A549 (cell line): ENCODE results near the gene PPAT. TPM values are rescaled to one million over a fixed set of nuclear protein-coding genes. Genes with fewer than 3 reads are reported as not detected.

Experiments
- ATAC-seq, 2 experiments: fragments of 200-7000 bp in 1 of 2; fragments of >200 bp in 1 of 2; cut with Nextera tagmentation in 1 of 2; cut with Tn5 transposase in 1 of 2; 3 replicates each; pipeline versions ENCODE4 v1.8.0 to v1.9.1; 2018 to 2020; ENCODE audit warnings: mild to moderate bottlenecking in 1 of 2, moderate library complexity in 1 of 2
- CTCF ChIA-PET: fragments of 300-600 bp; sonication (Branson Sonifier 250); formaldehyde crosslinking; extraction: SDS; loops from one replicate; lab custom pipeline; 2021; ENCODE audit warnings: antibody characterized with exemption, inconsistent platforms; lab: Yijun Ruan, JAX
- POLR2A ChIA-PET: fragments of 350-600 bp; formaldehyde crosslinking; extraction: SDS; loops from one replicate; lab custom pipeline; 2021; ENCODE audit warnings: antibody characterized with exemption, inconsistent platforms; lab: Yijun Ruan, JAX
- DNase-seq, 2 experiments: peaks; one replicate each; pipeline versions ENCODE4 v3.0.0 to v3.0.0-alpha.2; 2011 to 2016; ENCODE audit warnings: low read depth in 1 of 2, low spot score in 1 of 2
- FAIRE-seq: peaks from 2 replicates; lab custom pipeline; 2011; peaks lifted over from hg19 to GRCh38; lab: Jason Lieb, UNC
- H3K27ac ChIP-seq, 2 experiments: fragments of >200 bp; sonication (Bioruptor Twin); formaldehyde crosslinking; 3 replicates each; pipeline ENCODE4 v1.5.1; 2016 to 2017
- H3K4me1 ChIP-seq: fragments of >200 bp; sonication (Bioruptor Twin); formaldehyde crosslinking; 3 replicates; pipeline ENCODE4 v1.6.1; 2016
- H3K4me2 ChIP-seq: fragments of >200 bp; sonication (Bioruptor Twin); formaldehyde crosslinking; 3 replicates; pipeline ENCODE4 v1.6.1; 2016
- H3K4me3 ChIP-seq: fragments of >200 bp; sonication (Bioruptor Twin); formaldehyde crosslinking; 3 replicates; pipeline ENCODE4 v1.5.1; 2016
- H3K9me3 ChIP-seq: fragments of >200 bp; sonication (Bioruptor Twin); formaldehyde crosslinking; 3 replicates; pipeline ENCODE4 v1.6.1; 2016
- BHLHE40 ChIP-seq: IDR thresholded peaks from 2 replicates; pipeline ENCODE4 v1.6.1; 2012; ENCODE audit warnings: low read depth, low read length, inconsistent platforms
- CBX8 ChIP-seq: fragments of 200-600 bp; sonication (generic); IDR thresholded peaks from 2 replicates; pipeline ENCODE4 v1.6.1; 2016
- CHD2 ChIP-seq: fragments of 150-350 bp; IDR thresholded peaks from 2 replicates; pipeline ENCODE4 v1.6.1; 2014; ENCODE audit warnings: low read length; ENCODE audit not compliant: partially characterized antibody
- CHD4 ChIP-seq: fragments of 200-600 bp; sonication (generic); IDR thresholded peaks from 2 replicates; pipeline ENCODE4 v1.6.1; 2016; ENCODE audit warnings: antibody characterized with exemption, mild to moderate bottlenecking, borderline replicate concordance
- ESRRA ChIP-seq: fragments of 150-350 bp; IDR thresholded peaks from 2 replicates; pipeline ENCODE4 v1.6.1; 2014; ENCODE audit warnings: mild to moderate bottlenecking, low read length, borderline replicate concordance
- FOSB ChIP-seq: fragments of 250-450 bp; sonication (Bioruptor Pico); IDR thresholded peaks from 2 replicates; pipeline ENCODE4 v1.5.0; 2020; ENCODE audit warnings: mild to moderate bottlenecking, moderate library complexity
- FOXS1 ChIP-seq: fragments of 250-450 bp; sonication (Bioruptor Pico); IDR thresholded peaks from 2 replicates; pipeline ENCODE4 v1.5.0; 2020; ENCODE audit warnings: mild to moderate bottlenecking, moderate library complexity
- GATA3 ChIP-seq: IDR thresholded peaks from 2 replicates; pipeline ENCODE4 v1.6.1; 2012; ENCODE audit warnings: borderline replicate concordance
- HEYL ChIP-seq: fragments of 250-450 bp; sonication (Bioruptor Pico); IDR thresholded peaks from 2 replicates; pipeline ENCODE4 v1.8.0; 2021; ENCODE audit warnings: mild to moderate bottlenecking, moderate library complexity
- HOXB5 ChIP-seq: fragments of 250-450 bp; sonication (Bioruptor Pico); IDR thresholded peaks from 2 replicates; pipeline ENCODE4 v1.5.0; 2020; ENCODE audit warnings: mild to moderate bottlenecking, moderate library complexity
- JUN ChIP-seq, 2 experiments: fragments of >200 bp; sonication (Bioruptor Twin); formaldehyde crosslinking; IDR thresholded peaks; 2 replicates in 1 of 2; 3 replicates in 1 of 2; pipeline ENCODE4 v1.6.1; 2016 to 2017
- KDM5A ChIP-seq: fragments of 200-600 bp; sonication (generic); IDR thresholded peaks from 2 replicates; pipeline ENCODE4 v1.6.1; 2016; ENCODE audit warnings: antibody characterized with exemption, mild to moderate bottlenecking
- MAFK ChIP-seq: fragments of 450-650 bp; IDR thresholded peaks from 2 replicates; pipeline ENCODE4 v1.6.1; 2014; ENCODE audit not compliant: partially characterized antibody
- MAZ ChIP-seq: fragments of 150-350 bp; IDR thresholded peaks from 2 replicates; pipeline ENCODE4 v1.6.1; 2014; ENCODE audit warnings: antibody characterized with exemption, low read depth, low read length, borderline replicate concordance
- NR3C1 ChIP-seq: fragments of >200 bp; sonication (Bioruptor Twin); formaldehyde crosslinking; IDR thresholded peaks from 3 replicates; pipeline ENCODE4 v1.6.1; 2017
- RAD21 ChIP-seq, 2 experiments: fragments of >200 bp in 1 of 2; sonication (Bioruptor Twin) in 1 of 2; formaldehyde crosslinking in 1 of 2; IDR thresholded peaks in 1 of 2; conservative IDR thresholded peaks in 1 of 2; 2 replicates in 1 of 2; 3 replicates in 1 of 2; pipeline ENCODE4 v1.6.1; 2012 to 2018; ENCODE audit warnings: inconsistent platforms in 1 of 2
- RCOR1 ChIP-seq: fragments of 150-350 bp; IDR thresholded peaks from 2 replicates; pipeline ENCODE4 v1.6.1; 2014; ENCODE audit warnings: antibody characterized with exemption, low read length, low read depth
- RFX5 ChIP-seq: fragments of 450-650 bp; IDR thresholded peaks from 2 replicates; pipeline ENCODE4 v1.7.1; 2014; ENCODE audit warnings: antibody characterized with exemption, mild to moderate bottlenecking, moderate library complexity
- SMC3 ChIP-seq: fragments of >200 bp; sonication (Bioruptor Twin); formaldehyde crosslinking; IDR thresholded peaks from 3 replicates; pipeline ENCODE4 v1.6.1; 2018; ENCODE audit warnings: inconsistent platforms
- SREBF2 ChIP-seq: fragments of 450-650 bp; IDR thresholded peaks from 2 replicates; pipeline ENCODE4 v1.6.1; 2014; ENCODE audit warnings: mild to moderate bottlenecking, moderate library complexity
- ZC3H11A ChIP-seq: fragments of 450-650 bp; IDR thresholded peaks from 2 replicates; pipeline ENCODE4 v1.6.1; 2014; ENCODE audit warnings: antibody characterized with exemption, mild to moderate bottlenecking
- ZSCAN20 ChIP-seq: fragments of 250-450 bp; sonication (Bioruptor Pico); IDR thresholded peaks from 2 replicates; pipeline ENCODE4 v1.8.0; 2022; ENCODE audit warnings: mild to moderate bottlenecking, moderate library complexity
- WGBS: methylation state at CpG from one replicate; pipeline ENCODE4 v1.1.6; 2017; ENCODE audit errors: missing lambda C conversion rate; 5-methylcytosine and 5-hydroxymethylcytosine counted together
- polyA plus RNA-seq, 4 experiments: library from polyadenylated mRNA; depleted of rRNA in 3 of 4; stranded (reverse); fragments of >200 nt; fragmentation: RNase III in 1 of 4; extraction: RNeasy Plus Mini Kit Qiagen cat#74134 plus additional on column Dnase treatment in 1 of 4; gene quantifications; 2 replicates in 3 of 4; 3 replicates in 1 of 4; pipeline ENCODE4 v1.2.3, GENCODE V29; 2011 to 2017
- TF ChIP-seq, protein P1 (sequence below): fragments of 250-450 bp; sonication (Bioruptor Pico); IDR thresholded peaks from 2 replicates; pipeline ENCODE4 v1.5.0; 2021; ENCODE audit warnings: mild to moderate bottlenecking, moderate library complexity, borderline replicate concordance
- TF ChIP-seq, protein P2 (sequence below): fragments of 150-350 bp; IDR thresholded peaks from 2 replicates; pipeline ENCODE4 v1.6.1; 2014; ENCODE audit warnings: low read depth, mild to moderate bottlenecking, low read length
- TF ChIP-seq, protein P3 (sequence below): fragments of 250-450 bp; sonication (Bioruptor Pico); IDR thresholded peaks from 2 replicates; pipeline ENCODE4 v1.5.0; 2020; ENCODE audit warnings: low read depth, mild to moderate bottlenecking, moderate library complexity
- TF ChIP-seq, protein P4 (sequence below): fragments of >200 bp; sonication (Bioruptor Twin); formaldehyde crosslinking; IDR thresholded peaks from 3 replicates; pipeline ENCODE4 v1.5.1; 2016
- TF ChIP-seq, protein P5 (sequence below): fragments of 450-650 bp; IDR thresholded peaks from 2 replicates; pipeline ENCODE4 v1.6.1; 2014; ENCODE audit warnings: antibody characterized with exemption
- TF ChIP-seq, protein P6 (sequence below): IDR thresholded peaks from 2 replicates; pipeline ENCODE4 v1.6.1; 2012; ENCODE audit warnings: low read depth, borderline replicate concordance

The PPAT gene
- polyA plus RNA-seq, 2 of the 4 experiments (the other 2 are of a cell fraction), result 22.8 to 26.7 TPM

DNA sequence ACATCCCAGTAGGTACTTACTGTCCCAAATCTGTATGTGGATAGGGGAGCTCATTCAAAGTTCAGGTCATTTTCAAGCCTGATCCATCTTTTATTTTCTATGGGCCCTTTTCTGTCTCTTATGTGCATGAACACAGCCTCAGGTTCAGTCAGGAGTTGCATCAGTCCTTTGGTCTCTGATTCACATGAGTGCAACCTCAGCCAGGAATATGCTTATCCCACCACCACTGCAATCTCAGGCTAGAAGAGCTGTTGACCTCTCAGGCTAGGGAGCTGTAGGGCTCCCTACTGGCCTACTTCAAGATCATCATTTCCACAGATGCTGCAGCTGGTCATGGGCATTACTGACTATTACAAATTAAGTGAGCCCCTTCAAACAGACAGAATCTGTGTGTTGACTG, 75.3 kb downstream of the PPAT start:
- FAIRE-seq (no peak), ATAC-seq (no peak), DNase-seq (no peak)
- H3K27ac ChIP-seq, result no peak overlapping the region
- no peak overlapping the region for H3K4me2 ChIP-seq
- ChIA-PET POLR2A (interaction anchor here (1.1 kb wide), 1 partner anchor 27 kb away, joined by 5 read pairs; the partner anchor contains the start of gene AASDH), CTCF (no interaction called here)
- TF ChIP-seq, protein P1, sequence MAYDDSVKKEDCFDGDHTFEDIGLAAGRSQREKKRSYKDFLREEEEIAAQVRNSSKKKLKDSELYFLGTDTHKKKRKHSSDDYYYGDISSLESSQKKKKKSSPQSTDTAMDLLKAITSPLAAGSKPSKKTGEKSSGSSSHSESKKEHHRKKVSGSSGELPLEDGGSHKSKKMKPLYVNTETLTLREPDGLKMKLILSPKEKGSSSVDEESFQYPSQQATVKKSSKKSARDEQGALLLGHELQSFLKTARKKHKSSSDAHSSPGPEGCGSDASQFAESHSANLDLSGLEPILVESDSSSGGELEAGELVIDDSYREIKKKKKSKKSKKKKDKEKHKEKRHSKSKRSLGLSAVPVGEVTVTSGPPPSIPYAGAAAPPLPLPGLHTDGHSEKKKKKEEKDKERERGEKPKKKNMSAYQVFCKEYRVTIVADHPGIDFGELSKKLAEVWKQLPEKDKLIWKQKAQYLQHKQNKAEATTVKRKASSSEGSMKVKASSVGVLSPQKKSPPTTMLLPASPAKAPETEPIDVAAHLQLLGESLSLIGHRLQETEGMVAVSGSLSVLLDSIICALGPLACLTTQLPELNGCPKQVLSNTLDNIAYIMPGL (CRISPR knock-in tag), result no peak
- TF ChIP-seq, protein P2, sequence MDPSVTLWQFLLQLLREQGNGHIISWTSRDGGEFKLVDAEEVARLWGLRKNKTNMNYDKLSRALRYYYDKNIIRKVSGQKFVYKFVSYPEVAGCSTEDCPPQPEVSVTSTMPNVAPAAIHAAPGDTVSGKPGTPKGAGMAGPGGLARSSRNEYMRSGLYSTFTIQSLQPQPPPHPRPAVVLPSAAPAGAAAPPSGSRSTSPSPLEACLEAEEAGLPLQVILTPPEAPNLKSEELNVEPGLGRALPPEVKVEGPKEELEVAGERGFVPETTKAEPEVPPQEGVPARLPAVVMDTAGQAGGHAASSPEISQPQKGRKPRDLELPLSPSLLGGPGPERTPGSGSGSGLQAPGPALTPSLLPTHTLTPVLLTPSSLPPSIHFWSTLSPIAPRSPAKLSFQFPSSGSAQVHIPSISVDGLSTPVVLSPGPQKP, result no peak
- TF ChIP-seq MAZ, result no peak
- no peak for TF ChIP-seq RFX5
- TF ChIP-seq, protein P3, sequence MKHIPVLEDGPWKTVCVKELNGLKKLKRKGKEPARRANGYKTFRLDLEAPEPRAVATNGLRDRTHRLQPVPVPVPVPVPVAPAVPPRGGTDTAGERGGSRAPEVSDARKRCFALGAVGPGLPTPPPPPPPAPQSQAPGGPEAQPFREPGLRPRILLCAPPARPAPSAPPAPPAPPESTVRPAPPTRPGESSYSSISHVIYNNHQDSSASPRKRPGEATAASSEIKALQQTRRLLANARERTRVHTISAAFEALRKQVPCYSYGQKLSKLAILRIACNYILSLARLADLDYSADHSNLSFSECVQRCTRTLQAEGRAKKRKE (CRISPR knock-in tag), result no peak
- TF ChIP-seq CBX8, result no peak
- no peak for TF ChIP-seq NR3C1
- TF ChIP-seq RAD21 (conservative IDR thresholded peaks at IDR 0.05 in 1 of 2, IDR thresholded peaks at IDR 0.05 in 1 of 2), result no peak
- TF ChIP-seq, protein P4, sequence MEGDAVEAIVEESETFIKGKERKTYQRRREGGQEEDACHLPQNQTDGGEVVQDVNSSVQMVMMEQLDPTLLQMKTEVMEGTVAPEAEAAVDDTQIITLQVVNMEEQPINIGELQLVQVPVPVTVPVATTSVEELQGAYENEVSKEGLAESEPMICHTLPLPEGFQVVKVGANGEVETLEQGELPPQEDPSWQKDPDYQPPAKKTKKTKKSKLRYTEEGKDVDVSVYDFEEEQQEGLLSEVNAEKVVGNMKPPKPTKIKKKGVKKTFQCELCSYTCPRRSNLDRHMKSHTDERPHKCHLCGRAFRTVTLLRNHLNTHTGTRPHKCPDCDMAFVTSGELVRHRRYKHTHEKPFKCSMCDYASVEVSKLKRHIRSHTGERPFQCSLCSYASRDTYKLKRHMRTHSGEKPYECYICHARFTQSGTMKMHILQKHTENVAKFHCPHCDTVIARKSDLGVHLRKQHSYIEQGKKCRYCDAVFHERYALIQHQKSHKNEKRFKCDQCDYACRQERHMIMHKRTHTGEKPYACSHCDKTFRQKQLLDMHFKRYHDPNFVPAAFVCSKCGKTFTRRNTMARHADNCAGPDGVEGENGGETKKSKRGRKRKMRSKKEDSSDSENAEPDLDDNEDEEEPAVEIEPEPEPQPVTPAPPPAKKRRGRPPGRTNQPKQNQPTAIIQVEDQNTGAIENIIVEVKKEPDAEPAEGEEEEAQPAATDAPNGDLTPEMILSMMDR, result no peak
- no peak for TF ChIP-seq ZC3H11A
- TF ChIP-seq FOSB (CRISPR knock-in tag), result no peak
- TF ChIP-seq ZSCAN20 (CRISPR knock-in tag), result no peak
- no peak for TF ChIP-seq ESRRA
- no peak for TF ChIP-seq CHD2
- TF ChIP-seq RCOR1, result no peak
- TF ChIP-seq CHD4, result no peak
- TF ChIP-seq SMC3, result no peak
- no peak for TF ChIP-seq HEYL
- TF ChIP-seq HOXB5 (CRISPR knock-in tag), result no peak
- TF ChIP-seq, protein P5, sequence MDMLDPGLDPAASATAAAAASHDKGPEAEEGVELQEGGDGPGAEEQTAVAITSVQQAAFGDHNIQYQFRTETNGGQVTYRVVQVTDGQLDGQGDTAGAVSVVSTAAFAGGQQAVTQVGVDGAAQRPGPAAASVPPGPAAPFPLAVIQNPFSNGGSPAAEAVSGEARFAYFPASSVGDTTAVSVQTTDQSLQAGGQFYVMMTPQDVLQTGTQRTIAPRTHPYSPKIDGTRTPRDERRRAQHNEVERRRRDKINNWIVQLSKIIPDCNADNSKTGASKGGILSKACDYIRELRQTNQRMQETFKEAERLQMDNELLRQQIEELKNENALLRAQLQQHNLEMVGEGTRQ, result no peak
- H3K4me1 ChIP-seq, result no peaks in the 10 kb centered on the region
- no peak overlapping the region for H3K4me3 ChIP-seq
- H3K9me3 ChIP-seq, result no peaks in the 10 kb centered on the region

DNA sequence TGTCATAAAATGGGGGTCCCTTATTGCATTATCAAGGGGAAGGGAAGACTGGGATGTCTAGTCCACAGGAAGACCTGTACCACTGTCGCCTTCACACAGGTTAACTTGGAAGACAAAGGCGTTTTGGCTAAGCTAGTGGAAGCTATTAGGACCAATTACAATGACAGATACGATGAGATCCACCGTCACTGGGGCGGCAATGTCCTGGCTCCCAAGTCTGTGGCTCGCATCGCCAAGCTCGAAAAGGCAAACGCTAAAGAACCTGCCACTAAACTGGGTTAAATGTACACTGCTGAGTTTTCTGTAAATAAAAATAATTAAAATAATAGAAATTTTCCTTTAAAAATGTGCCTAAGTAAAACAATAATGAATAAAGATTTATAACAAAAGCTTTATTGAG, 78.8 kb downstream of the PPAT start:
- FAIRE-seq (no peak), DNase-seq (no peak), ATAC-seq (no peak)
- Histone ChIP-seq H3K4me1 (no peaks in the 10 kb centered on the region), H3K4me3 (no peak overlapping the region), H3K9me3 (no peaks in the 10 kb centered on the region), H3K27ac (no peak overlapping the region), H3K4me2 (no peak overlapping the region)
- ChIA-PET POLR2A (no interaction called here), CTCF (no interaction called here)
- 93% methylated on average over 9 of the region's 9 CpGs for WGBS
- TF ChIP-seq JUN (IDR thresholded peaks at IDR 0.05), result no peak
- TF ChIP-seq GATA3, result no peak
- no peak for TF ChIP-seq KDM5A
- TF ChIP-seq MAFK, result no peak
- no peak for TF ChIP-seq SREBF2
- TF ChIP-seq, protein P6, sequence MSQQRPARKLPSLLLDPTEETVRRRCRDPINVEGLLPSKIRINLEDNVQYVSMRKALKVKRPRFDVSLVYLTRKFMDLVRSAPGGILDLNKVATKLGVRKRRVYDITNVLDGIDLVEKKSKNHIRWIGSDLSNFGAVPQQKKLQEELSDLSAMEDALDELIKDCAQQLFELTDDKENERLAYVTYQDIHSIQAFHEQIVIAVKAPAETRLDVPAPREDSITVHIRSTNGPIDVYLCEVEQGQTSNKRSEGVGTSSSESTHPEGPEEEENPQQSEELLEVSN, result no peak
- no peak for TF ChIP-seq CHD2
- no peak for TF ChIP-seq FOXS1 (CRISPR knock-in tag)
- TF ChIP-seq BHLHE40, result no peak
- TF ChIP-seq, protein P1 (CRISPR knock-in tag), result no peak
